ENCODE measurements around the gene AGAP1. TPM values are rescaled to one million over a fixed set of nuclear protein-coding genes. Genes with fewer than 3 reads are reported as not detected.

The AGAP1 gene
- total RNA-seq, 1 experiment from 2014 or later = 25.8 TPM

- Histone ChIP-seq H3K4me2 (ENCODE audit: insufficient read depth, insufficient read length, low read length) (no peak overlapping the region), H4K91ac (ENCODE audit: insufficient read length, low read depth, low read length) (no peak overlapping the region), H3K27ac (ENCODE audit: insufficient read length, low read depth, low read length) (no peak overlapping the region), H3K23me2 (ENCODE audit: insufficient read length, low read depth, low read length, poor library complexity, severe bottlenecking) (peaks cover 3% of the 10 kb centered on the region), H2BK120ac (ENCODE audit: low read depth, low read length, poor library complexity, severe bottlenecking) (no peak overlapping the region), H2BK5ac (ENCODE audit: insufficient read length, low read length) (no peak overlapping the region), H2BK15ac (ENCODE audit: low read depth, low read length) (no peak overlapping the region), H3K9ac (ENCODE audit: extremely low read depth, insufficient read length, low read length) (no peak overlapping the region), H3K79me1 (ENCODE audit: insufficient read depth, low read depth, low read length, poor library complexity, severe bottlenecking) (no peaks in the 10 kb centered on the region), H3K23ac (ENCODE audit: insufficient read length, low read depth, low read length) (no peak overlapping the region), H4K20me1 (ENCODE audit: control insufficient read depth, insufficient read depth, insufficient read length) (no peaks in the 10 kb centered on the region), H2AK5ac (ENCODE audit: insufficient read length, low read length) (no peak overlapping the region), H3K18ac (ENCODE audit: insufficient read length, low read depth, low read length) (no peak overlapping the region), H2BK12ac (ENCODE audit: insufficient read length, low read depth, low read length) (no peak overlapping the region), H3K4me1 (ENCODE audit: insufficient read depth, low read length) (peaks cover 7% of the 10 kb centered on the region; the same call in 1 of the 2 replicates), H3K4ac (ENCODE audit: low read depth, low read length) (no peak overlapping the region), H3K56ac (ENCODE audit: insufficient read length, low read depth, low read length) (no peak overlapping the region), H3K9me3 (ENCODE audit: control insufficient read depth, low read depth, low read length) (no peaks in the 10 kb centered on the region), H3K14ac (ENCODE audit: insufficient read depth, low read length) (no peak overlapping the region), H2AFZ (ENCODE audit: low read length) (no peak overlapping the region), H4K5ac (ENCODE audit: insufficient read length, low read depth, low read length) (no peak overlapping the region), H3K27me3 (ENCODE audit: insufficient read depth, low read length) (no peaks in the 10 kb centered on the region), H3T11ph (ENCODE audit: low read length) (no peak overlapping the region), H4K8ac (replicated peaks; ENCODE audit: insufficient read length, low read depth, low read length) (no peak overlapping the region), H3K79me2 (ENCODE audit: insufficient read depth, low read length) (no peaks in the 10 kb centered on the region), H2BK20ac (ENCODE audit: low read depth, low read length, poor library complexity, severe bottlenecking) (no peak overlapping the region)
- Mint-ChIP-seq H3K36me3 (ENCODE audit: insufficient read depth in 1 of 3, low read depth in 3 of 3) (peaks cover 0 to 2% (median 0%) of the 10 kb centered on the region in 3 experiments; a peak in 1 of 7 replicates), H3K9me3 (no peaks in the 10 kb centered on the region), H3K4me1 (peaks cover 27 to 29% of the 10 kb centered on the region in 2 experiments), H3K27me3 (ENCODE audit: low read depth) (0 out of 2 replicates have a peak, but pooled peaks cover 1% of the 10 kb centered on the region), H3K4me3 (no peak overlapping the region), H3K27ac (no peak overlapping the region)
- no peak for DNase-seq
- no peak for TF ChIP-seq CTCF (conservative IDR thresholded peaks at IDR 0.05)
- no CpG with 5 or more reads among the region's 6 CpGs for WGBS (ENCODE audit: extremely low coverage, insufficient read length, low lambda C conversion rate)
Measured at GRCh38 chr2:235951493-235951892, 457.6 kb downstream of the AGAP1 start.

Measured in H9 (cell line).